GM12878 (cell line): ENCODE measurements around the gene CACNA2D1. TPM values are rescaled to one million over a fixed set of nuclear protein-coding genes. Genes with fewer than 3 reads are reported as not detected.

ENCODE experiments used
- ATAC-seq: fragments of 200-7000 bp; cut with Tn5 transposase; 3 replicates; pipeline ENCODE4 v1.9.1; 2020; ENCODE audit warnings: mild to moderate bottlenecking, moderate library complexity
- BruUV-seq: library from RNA; stranded (reverse); fragments of 400-500 nt; replicated peaks from 2 replicates; lab custom pipeline; 2021; lab: Mats Ljungman, UMichigan
- CTCF ChIA-PET: fragments of 300-600 bp; sonication (Branson Sonifier 250); formaldehyde crosslinking; extraction: SDS; loops from one replicate; lab custom pipeline; 2021; ENCODE audit warnings: inconsistent platforms; lab: Yijun Ruan, JAX
- POLR2A ChIA-PET: fragments of 350-600 bp; formaldehyde crosslinking; extraction: SDS; loops from one replicate; lab custom pipeline; 2021; ENCODE audit warnings: inconsistent platforms; lab: Charles Lee
- RAD21 ChIA-PET: fragments of 300-600 bp; sonication (Branson Sonifier 250); formaldehyde crosslinking; loops from one replicate; lab custom pipeline; 2023; ENCODE audit warnings: antibody characterized with exemption; ENCODE audit not compliant: unreplicated experiment; lab: Charles Lee
- SMC1A ChIA-PET: fragments of 300-600 bp; sonication (Branson Sonifier 250); formaldehyde crosslinking; loops from one replicate; lab custom pipeline; 2023; ENCODE audit not compliant: unreplicated experiment, uncharacterized antibody; lab: Charles Lee
- DNase-seq: peaks from one replicate; pipeline ENCODE4 v3.0.0-alpha.2; 2011; ENCODE audit warnings: low read depth, low spot score
- FAIRE-seq: peaks from 3 replicates; lab custom pipeline; 2011; peaks lifted over from hg19 to GRCh38; lab: Jason Lieb, UNC
- H2AFZ ChIP-seq: 2 replicates; pipeline ENCODE4 v1.6.0; 2011; ENCODE audit warnings: low read depth, low read length, control low read depth; ENCODE audit not compliant: control insufficient read depth
- H3K27ac ChIP-seq: 2 replicates; pipeline ENCODE4 v1.5.1; 2011; ENCODE audit warnings: control low read depth; ENCODE audit not compliant: control insufficient read depth, insufficient read depth
- H3K27me3 ChIP-seq, 2 experiments: replicated peaks in 1 of 2; 2 replicates each; pipeline versions ENCODE4 v1.6.0 to v1.6.1; 2011; ENCODE audit warnings: low read length in 1 of 2; ENCODE audit not compliant: control insufficient read depth in 2 of 2, insufficient read depth in 2 of 2
- H3K36me3 ChIP-seq, 2 experiments: 2 replicates each; pipeline ENCODE4 v1.5.1; 2011; ENCODE audit warnings: low read length in 1 of 2; ENCODE audit not compliant: control insufficient read depth in 2 of 2, insufficient read depth in 2 of 2
- H3K4me1 ChIP-seq: 2 replicates; pipeline ENCODE4 v1.6.1; 2011; ENCODE audit warnings: mild to moderate bottlenecking, low read length, moderate library complexity, mixed read lengths; ENCODE audit not compliant: control insufficient read depth, insufficient read depth
- H3K4me2 ChIP-seq: 2 replicates; pipeline ENCODE4 v1.6.0; 2011; ENCODE audit warnings: control low read depth; ENCODE audit not compliant: control insufficient read depth, insufficient read depth
- H3K4me3 ChIP-seq: fragments of 200-600 bp; sonication (generic); 2 replicates; pipeline ENCODE4 v1.5.1; 2016
- H3K79me2 ChIP-seq: 2 replicates; pipeline ENCODE4 v1.6.0; 2011; ENCODE audit warnings: low read length; ENCODE audit not compliant: control insufficient read depth, insufficient read depth
- H3K9ac ChIP-seq: 2 replicates; pipeline ENCODE4 v1.8.0; 2011; ENCODE audit warnings: low read length, control low read depth, mixed read lengths; ENCODE audit not compliant: control insufficient read depth, insufficient read depth
- H3K9me3 ChIP-seq: replicated peaks from 3 replicates; pipeline ENCODE4 v1.5.1; 2011; ENCODE audit warnings: mild to moderate bottlenecking, low read length; ENCODE audit not compliant: control insufficient read depth, insufficient read depth
- H4K20me1 ChIP-seq: 2 replicates; pipeline ENCODE4 v1.6.0; 2011; ENCODE audit not compliant: control insufficient read depth, insufficient read depth
- KAT2A ChIP-seq: conservative IDR thresholded peaks from 2 replicates; pipeline ENCODE4 v1.6.1; 2011; ENCODE audit warnings: low read depth, low read length; ENCODE audit not compliant: control insufficient read depth
- NFXL1 ChIP-seq: fragments of 450-650 bp; IDR thresholded peaks from 2 replicates; pipeline ENCODE4 v1.6.1; 2017; ENCODE audit warnings: antibody characterized with exemption, mild to moderate bottlenecking, borderline replicate concordance
- PKNOX1 ChIP-seq: fragments of 450-650 bp; IDR thresholded peaks from 2 replicates; pipeline ENCODE4 v1.6.1; 2016; ENCODE audit warnings: mild to moderate bottlenecking
- POLR2AphosphoS5 ChIP-seq: IDR thresholded peaks from 2 replicates; pipeline ENCODE4 v1.6.1; 2011; ENCODE audit warnings: mild to moderate bottlenecking, low read length, inconsistent platforms
- RAD51 ChIP-seq: fragments of 450-650 bp; IDR thresholded peaks from 2 replicates; pipeline ENCODE4 v1.6.1; 2016; ENCODE audit warnings: moderate library complexity, mild to moderate bottlenecking, inconsistent platforms
- WGBS: methylation state at CpG from one replicate; pipeline ENCODE4 v1.1.6; 2016; ENCODE audit warnings: low lambda C conversion rate; ENCODE audit not compliant: insufficient replicate concordance, insufficient coverage; ENCODE audit errors: missing lambda C conversion rate; 5-methylcytosine and 5-hydroxymethylcytosine counted together
- in situ Hi-C: fragments of 300-500 bp; cut with MboI; formaldehyde crosslinking; loops from 9 replicates; pipeline ENCODE4 v1.14.3; 2018; ENCODE audit warnings: mixed read lengths
- intact Hi-C: fragments of 100-400 bp; cut with micrococcal nuclease; formaldehyde crosslinking; loops from one replicate; pipeline ENCODE4 v1.14.2; 2022; ENCODE audit not compliant: unreplicated experiment
- polyA plus RNA-seq, 11 experiments: library from polyadenylated mRNA; depleted of rRNA in 4 of 11; unstranded in 6 of 11; stranded (reverse) in 5 of 11; fragments of >200 nt; fragmentation: Nextera tagmentation in 4 of 11; fragmentation: Illumina TruSeq in 1 of 11; extraction: Ambion mirVana in 4 of 11; extraction: Trizol in 1 of 11; gene quantifications; 1 replicate in 1 of 11; 2 replicates in 10 of 11; pipeline versions ENCODE4 v1.2.1 to v1.2.3, GENCODE V29; 2011 to 2016; ENCODE audit warnings: inconsistent platforms in 2 of 11, missing spikeins in 2 of 11, low read depth in 1 of 11
- total RNA-seq, 4 experiments: library from RNA; depleted of rRNA in 3 of 4; stranded (reverse); fragments of >200 nt in 3 of 4; fragmentation: Illumina TruSeq in 1 of 4; extraction: Trizol in 1 of 4; gene quantifications; 2 replicates each; pipeline versions ENCODE4 v1.2.1 to v1.2.3, GENCODE V29; 2013 to 2021

Gene CACNA2D1
- total and polyA plus RNA-seq, 10 of the 15 experiments (the other 5 are each of a cell fraction or from before 2014, with no cell fraction given): 0.14 to 14.8 (median 0.97) TPM

- ChIA-PET CTCF (interaction anchor here (0.6 to 2.7 kb wide), 13 partner anchors 8 to 1052 kb away, joined by 3 to 10 read pairs (median 4); no protein-coding TSS in a partner anchor), RAD21 (interaction anchor here (0.6 to 3.9 kb wide), 22 partner anchors 9 to 196 kb away, joined by 3 to 19 read pairs (median 4); no protein-coding TSS in a partner anchor), SMC1A (interaction anchor here (0.8 to 8.9 kb wide), 20 partner anchors 8 to 326 kb away, joined by 3 to 158 read pairs (median 8); no protein-coding TSS in a partner anchor), POLR2A (interaction anchor here (0.6 to 3.4 kb wide), 7 partner anchors 8 to 168 kb away, joined by 3 to 16 read pairs (median 3); no protein-coding TSS in a partner anchor)
- Histone ChIP-seq H2AFZ (no peak overlapping the region), H3K27ac (no peak overlapping the region), H3K79me2 (no peaks in the 10 kb centered on the region), H3K4me2 (no peak overlapping the region), H3K4me1 (no peaks in the 10 kb centered on the region), H4K20me1 (no peaks in the 10 kb centered on the region), H3K9ac (no peak overlapping the region), H3K27me3 (no peaks in the 10 kb centered on the region), H3K4me3 (no peak overlapping the region), H3K9me3 (no peaks in the 10 kb centered on the region), H3K36me3 (no peaks in the 10 kb centered on the region)
- DNase-seq: no peak
- intact Hi-C loops: no loop called here
- FAIRE-seq: no peak
- TF ChIP-seq POLR2AphosphoS5 (no peak), NFXL1 (no peak), KAT2A (no peak), RAD51 (peak; percentile 54; the same call in 1 of the 2 replicates), PKNOX1 (peak; percentile 54; the same call in 1 of the 2 replicates)
- peak; percentile 34 for ATAC-seq
- in situ Hi-C loops: no loop called here
- WGBS: 0% methylated on average over 3 of the region's 3 CpGs
- no TSS peak for BruUV-seq
These were observed 67.9 kb downstream of the CACNA2D1 start for GRCh38 chr7:82375713-82376112.
